ENCODE data around the gene VAMP2. TPM values are rescaled to one million over a fixed set of nuclear protein-coding genes. Genes with fewer than 3 reads are reported as not detected.

Gene VAMP2
- 31.6 and 33.5 TPM in 2 replicates for polyA plus RNA-seq (2013)

- H3K4ac ChIP-seq (ENCODE audit: low read depth, low read length), result peak within 1 kb of the TSS; percentile 93
- H3K36me3 ChIP-seq (ENCODE audit: control insufficient read depth in 1 of 2, insufficient read depth in 2 of 2, low read length in 2 of 2), result peaks cover 15 to 25% of the 10 kb centered on the region in 2 experiments
- H3K27me3 ChIP-seq (ENCODE audit: insufficient read depth, low read length), result no peaks in the 10 kb centered on the region
- peak within 1 kb of the TSS; percentile 97 for H4K12ac ChIP-seq (ENCODE audit: low read depth, low read length)
- H2BK120ac ChIP-seq (ENCODE audit: insufficient read depth, low read length, poor library complexity), result peak within 1 kb of the TSS; percentile 95
- H3K27ac ChIP-seq (ENCODE audit: low read depth, low read length), result peak within 1 kb of the TSS; percentile 61
- H3K9ac ChIP-seq (ENCODE audit: low read length), result peak within 1 kb of the TSS; percentile 82
- H3K9me3 ChIP-seq (ENCODE audit: insufficient read depth, low read depth, low read length), result peaks cover 5% of the 10 kb centered on the region
- DNase-seq, result peak; percentile 69 to 85
- H3K14ac ChIP-seq (ENCODE audit: low read length), result peak within 1 kb of the TSS; percentile 97
- H3K18ac ChIP-seq (ENCODE audit: low read length), result peak within 1 kb of the TSS; percentile 99
- H2AK5ac ChIP-seq (ENCODE audit: low read length), result peak within 1 kb of the TSS; percentile 90
- H3K4me2 ChIP-seq (ENCODE audit: low read length), result peak within 1 kb of the TSS; percentile 95
- peak within 1 kb of the TSS; percentile 91 for H2BK5ac ChIP-seq (ENCODE audit: low read depth, low read length, poor library complexity)
- peak within 1 kb of the TSS; percentile 97 for H2AFZ ChIP-seq (ENCODE audit: insufficient read depth, low read length, poor library complexity)
- H3K4me1 ChIP-seq (ENCODE audit: control insufficient read depth in 1 of 2, insufficient read depth in 2 of 2, low read length in 2 of 2), result peaks cover 18 to 22% of the 10 kb centered on the region in 2 experiments
- H3K4me3 ChIP-seq (ENCODE audit: low read depth, low read length), result peak within 1 kb of the TSS; percentile 94
- H3K23ac ChIP-seq (ENCODE audit: low read length), result peak within 1 kb of the TSS; percentile 83
- H3K79me1 ChIP-seq (ENCODE audit: low read length), result peaks cover 14% of the 10 kb centered on the region
- no CpG with 5 or more reads among the region's 75 CpGs for WGBS (ENCODE audit: extremely low coverage, insufficient coverage, insufficient read length)
- peak within 1 kb of the TSS; percentile 79 for H2BK12ac ChIP-seq (ENCODE audit: low read length)
- peak within 1 kb of the TSS; percentile 98 for H4K91ac ChIP-seq (ENCODE audit: low read depth, low read length)
- H4K8ac ChIP-seq (ENCODE audit: low read depth, low read length), result peak within 1 kb of the TSS; percentile 98
- H3K79me2 ChIP-seq (ENCODE audit: control insufficient read depth, insufficient read depth, low read length, poor library complexity), result peaks cover 14% of the 10 kb centered on the region
Observed at GRCh38 chr17:8162233-8162996, at the start of gene VAMP2. Gene VAMP2, minus strand, starts transcription at chr17:8162948. Its CDS starts 69 bp downstream, at chr17:8162879.

DNA sequence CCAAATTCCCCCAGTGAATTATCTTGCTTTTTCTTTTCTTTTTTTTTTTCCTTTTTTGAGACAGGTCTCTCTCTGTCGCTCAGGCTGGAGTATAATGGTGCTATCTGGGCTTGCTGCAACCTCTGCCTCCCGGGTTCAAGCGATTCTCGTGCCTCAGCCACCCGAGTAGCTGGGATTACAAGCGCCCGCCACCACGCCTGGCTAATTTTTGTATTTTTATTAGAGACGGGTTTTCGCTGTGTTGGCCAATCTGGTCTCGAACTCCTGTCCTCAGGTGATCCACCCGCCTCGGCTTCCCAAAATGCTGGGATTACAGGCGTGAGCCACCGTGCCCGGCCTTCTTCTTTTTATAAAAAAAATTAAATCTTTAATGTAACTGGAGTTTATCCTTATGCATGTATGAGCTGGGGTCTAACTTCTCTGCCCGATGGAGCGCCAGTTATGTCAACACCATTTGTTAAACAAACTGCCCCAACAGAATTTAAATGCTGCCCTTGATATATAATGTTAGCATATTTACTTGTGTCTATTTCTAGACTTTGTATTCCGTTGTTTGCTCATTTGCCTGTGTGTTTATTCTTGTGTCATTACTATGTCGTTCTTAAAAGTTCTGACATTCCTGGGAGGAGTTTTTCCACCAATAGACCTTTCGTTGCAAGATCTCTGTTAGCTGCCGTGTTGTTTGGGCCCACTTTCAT is 48.2 kb upstream of the VAMP2 start:
- Histone ChIP-seq H2BK12ac (ENCODE audit: low read length) (no peak overlapping the region), H3K4ac (ENCODE audit: low read depth, low read length) (no peak overlapping the region), H3K4me3 (ENCODE audit: low read depth, low read length) (peak overlapping the region; percentile 65), H4K8ac (ENCODE audit: low read depth, low read length) (peak overlapping the region; percentile 75), H3K79me2 (ENCODE audit: control insufficient read depth, insufficient read depth, low read length, poor library complexity) (peaks cover 4% of the 10 kb centered on the region), H2AK5ac (ENCODE audit: low read length) (no peak overlapping the region), H3K27ac (ENCODE audit: low read depth, low read length) (no peak overlapping the region), H3K23ac (ENCODE audit: low read length) (no peak overlapping the region), H2BK120ac (ENCODE audit: insufficient read depth, low read length, poor library complexity) (no peak overlapping the region), H3K79me1 (ENCODE audit: low read length) (peaks cover 6% of the 10 kb centered on the region), H3K9me3 (ENCODE audit: insufficient read depth, low read depth, low read length) (no peaks in the 10 kb centered on the region), H3K4me1 (ENCODE audit: control insufficient read depth in 1 of 2, insufficient read depth in 2 of 2, low read length in 2 of 2) (peaks cover 0 to 4% of the 10 kb centered on the region in 2 experiments), H3K9ac (ENCODE audit: low read length) (peak overlapping the region; percentile 55), H4K12ac (ENCODE audit: low read depth, low read length) (no peak overlapping the region), H3K14ac (ENCODE audit: low read length) (no peak overlapping the region), H4K91ac (ENCODE audit: low read depth, low read length) (no peak overlapping the region), H3K18ac (ENCODE audit: low read length) (no peak overlapping the region), H2AFZ (ENCODE audit: insufficient read depth, low read length, poor library complexity) (peak overlapping the region; percentile 72), H3K27me3 (ENCODE audit: insufficient read depth, low read length) (no peaks in the 10 kb centered on the region), H2BK5ac (ENCODE audit: low read depth, low read length, poor library complexity) (peak overlapping the region; percentile 44), H3K36me3 (ENCODE audit: control insufficient read depth in 1 of 2, insufficient read depth in 2 of 2, low read length in 2 of 2) (peaks cover 17 to 18% of the 10 kb centered on the region in 2 experiments), H3K4me2 (ENCODE audit: low read length) (peak overlapping the region; percentile 68)
- no CpG with 5 or more reads among the region's 22 CpGs for WGBS (ENCODE audit: extremely low coverage, insufficient coverage, insufficient read length)
- peak in 1 of 2 donors; percentile 56 for DNase-seq

DNA sequence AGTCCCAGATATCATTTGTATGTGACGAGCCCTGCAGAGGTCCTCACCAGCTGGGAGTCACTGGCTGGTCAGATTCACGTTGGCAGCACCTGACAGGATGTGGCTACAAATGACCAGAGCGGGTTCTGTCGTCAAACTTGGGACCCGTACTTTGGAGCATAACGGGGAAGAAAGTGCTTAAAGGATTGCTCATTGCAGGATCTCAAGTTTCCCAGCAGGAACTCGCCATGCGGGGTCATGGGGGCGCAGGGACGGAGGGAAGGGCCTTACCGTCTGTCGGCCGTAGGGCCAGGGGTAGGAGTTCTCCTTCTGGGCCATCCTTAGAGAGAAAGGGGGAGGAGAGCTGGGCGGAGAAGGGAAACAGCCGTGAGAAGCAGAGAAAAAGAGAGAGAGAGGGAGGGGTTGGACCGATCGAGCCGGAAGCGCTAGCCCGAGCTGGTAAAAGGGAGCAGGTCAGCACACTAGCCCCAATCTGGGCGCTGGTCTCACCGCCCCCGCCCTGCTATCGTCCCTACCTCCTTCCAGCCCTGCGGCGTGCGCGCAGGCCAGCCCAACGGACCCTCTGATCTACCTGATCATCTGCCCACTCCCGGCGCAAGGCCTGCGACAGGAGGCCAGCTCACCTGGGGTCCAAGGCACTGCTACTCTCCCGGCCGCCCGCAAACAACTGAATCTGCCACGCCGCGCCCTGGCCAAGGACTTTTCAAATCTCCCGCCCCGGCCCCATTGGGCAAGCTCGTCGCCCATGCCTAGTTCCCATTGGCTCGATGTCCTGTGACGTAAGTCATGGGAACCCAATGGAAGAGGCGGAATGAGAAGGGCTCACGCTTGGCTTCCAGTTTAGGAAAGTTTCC is 47.4 kb upstream of the VAMP2 start, which contains the start of gene AURKB:
Gene AURKB (minus strand): TSS at position 669 of the 854 bp plus-strand sequence. CDS start 351 bp downstream, at position 318.
- Histone ChIP-seq H4K91ac (ENCODE audit: low read depth, low read length) (peak within 1 kb of the TSS; percentile 80), H3K79me2 (ENCODE audit: control insufficient read depth, insufficient read depth, low read length, poor library complexity) (peaks cover 4% of the 10 kb centered on the region), H3K9ac (ENCODE audit: low read length) (peak within 1 kb of the TSS; percentile 67), H3K14ac (ENCODE audit: low read length) (peak within 1 kb of the TSS; percentile 69), H2BK12ac (ENCODE audit: low read length) (no peak within 1 kb of the TSS), H3K9me3 (ENCODE audit: insufficient read depth, low read depth, low read length) (peaks cover 2% of the 10 kb centered on the region), H3K4ac (ENCODE audit: low read depth, low read length) (peak within 1 kb of the TSS; percentile 30), H3K36me3 (ENCODE audit: control insufficient read depth in 1 of 2, insufficient read depth in 2 of 2, low read length in 2 of 2) (peaks cover 22 to 24% of the 10 kb centered on the region in 2 experiments), H3K4me2 (ENCODE audit: low read length) (peak within 1 kb of the TSS; percentile 68), H3K18ac (ENCODE audit: low read length) (peak within 1 kb of the TSS; percentile 83), H3K27ac (ENCODE audit: low read depth, low read length) (peak within 1 kb of the TSS; percentile 54), H3K23ac (ENCODE audit: low read length) (no peak within 1 kb of the TSS), H2BK120ac (ENCODE audit: insufficient read depth, low read length, poor library complexity) (peak within 1 kb of the TSS; percentile 48), H2BK5ac (ENCODE audit: low read depth, low read length, poor library complexity) (peak within 1 kb of the TSS; percentile 58), H3K27me3 (ENCODE audit: insufficient read depth, low read length) (no peaks in the 10 kb centered on the region), H4K12ac (ENCODE audit: low read depth, low read length) (peak within 1 kb of the TSS; percentile 57), H2AFZ (ENCODE audit: insufficient read depth, low read length, poor library complexity) (peak within 1 kb of the TSS; percentile 72), H3K4me1 (ENCODE audit: control insufficient read depth in 1 of 2, insufficient read depth in 2 of 2, low read length in 2 of 2) (peaks cover 0 to 4% of the 10 kb centered on the region in 2 experiments), H3K79me1 (ENCODE audit: low read length) (peaks cover 6% of the 10 kb centered on the region), H4K8ac (ENCODE audit: low read depth, low read length) (peak within 1 kb of the TSS; percentile 75), H3K4me3 (ENCODE audit: low read depth, low read length) (peak within 1 kb of the TSS; percentile 77), H2AK5ac (ENCODE audit: low read length) (peak within 1 kb of the TSS; percentile 49)
- WGBS (ENCODE audit: extremely low coverage, insufficient coverage, insufficient read length), result no CpG with 5 or more reads among the region's 46 CpGs
- peak; percentile 94 to 98 for DNase-seq

DNA sequence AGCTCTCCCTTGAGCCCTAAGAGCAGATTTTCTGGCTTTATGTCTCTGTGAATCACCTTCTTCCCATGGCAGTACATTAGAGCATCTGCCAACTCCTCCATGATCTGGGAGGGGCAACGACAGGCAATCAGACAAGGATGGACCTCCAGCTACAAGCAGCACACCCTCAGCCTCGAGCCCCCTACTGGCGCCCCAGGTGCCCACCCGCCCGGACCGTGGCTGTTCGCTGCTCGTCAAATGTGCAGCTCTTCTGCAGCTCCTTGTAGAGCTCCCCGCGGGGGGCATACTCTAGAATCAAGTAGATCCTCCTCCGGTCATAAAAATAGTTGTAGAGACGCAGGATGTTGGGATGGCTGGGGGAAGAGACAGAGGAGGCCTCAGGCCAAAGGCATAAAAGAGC is 43.8 kb upstream of the VAMP2 start:
- Histone ChIP-seq H2BK120ac (ENCODE audit: insufficient read depth, low read length, poor library complexity) (no peak overlapping the region), H3K27ac (ENCODE audit: low read depth, low read length) (no peak overlapping the region), H2BK12ac (ENCODE audit: low read length) (no peak overlapping the region), H3K4me3 (ENCODE audit: low read depth, low read length) (no peak overlapping the region), H3K9ac (ENCODE audit: low read length) (no peak overlapping the region), H3K79me1 (ENCODE audit: low read length) (peaks cover 6% of the 10 kb centered on the region), H3K18ac (ENCODE audit: low read length) (no peak overlapping the region), H2AFZ (ENCODE audit: insufficient read depth, low read length, poor library complexity) (no peak overlapping the region), H3K9me3 (ENCODE audit: insufficient read depth, low read depth, low read length) (peaks cover 3% of the 10 kb centered on the region), H3K23ac (ENCODE audit: low read length) (no peak overlapping the region), H2BK5ac (ENCODE audit: low read depth, low read length, poor library complexity) (no peak overlapping the region), H2AK5ac (ENCODE audit: low read length) (no peak overlapping the region), H3K36me3 (ENCODE audit: control insufficient read depth in 1 of 2, insufficient read depth in 2 of 2, low read length in 2 of 2) (peaks cover 35 to 37% of the 10 kb centered on the region in 2 experiments), H3K4me2 (ENCODE audit: low read length) (no peak overlapping the region), H4K91ac (ENCODE audit: low read depth, low read length) (no peak overlapping the region), H4K8ac (ENCODE audit: low read depth, low read length) (no peak overlapping the region), H3K79me2 (ENCODE audit: control insufficient read depth, insufficient read depth, low read length, poor library complexity) (peaks cover 4% of the 10 kb centered on the region), H4K12ac (ENCODE audit: low read depth, low read length) (no peak overlapping the region), H3K14ac (ENCODE audit: low read length) (no peak overlapping the region), H3K4me1 (ENCODE audit: control insufficient read depth in 1 of 2, insufficient read depth in 2 of 2, low read length in 2 of 2) (peaks cover 0 to 4% of the 10 kb centered on the region in 2 experiments), H3K27me3 (ENCODE audit: insufficient read depth, low read length) (no peaks in the 10 kb centered on the region), H3K4ac (ENCODE audit: low read depth, low read length) (no peak overlapping the region)
- DNase-seq, result no peak
- no CpG with 5 or more reads among the region's 12 CpGs for WGBS (ENCODE audit: extremely low coverage, insufficient coverage, insufficient read length)
